Effector CD8-positive, alpha-beta T cell (primary cell): ENCODE data around the gene MICAL2.

Experiments
- DNase-seq: peaks from one replicate; lab custom pipeline; 2025; lab: John Stamatoyannopoulos, UW

The MICAL2 gene

DNA sequence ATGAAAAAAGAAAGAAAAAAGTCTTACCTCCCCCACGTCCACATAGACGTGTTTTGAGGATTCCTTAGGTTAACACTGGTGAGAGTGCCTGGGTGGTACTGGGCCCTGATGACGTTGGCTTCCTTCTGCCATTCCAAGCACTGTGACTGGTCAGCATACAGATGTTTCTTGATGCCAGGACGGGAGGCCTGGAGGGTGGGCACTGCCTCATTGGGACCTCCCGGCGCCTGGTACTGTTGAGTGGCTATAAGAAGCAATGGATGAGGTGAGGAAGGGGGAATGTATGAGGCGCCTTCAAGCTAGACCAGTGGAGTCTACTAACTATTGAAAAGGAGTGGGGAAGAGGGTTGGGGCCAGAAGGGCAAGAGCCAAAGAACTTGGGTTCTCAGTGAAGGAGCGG lies 45.3 kb downstream of the MICAL2 start:
- no peak for DNase-seq

DNA sequence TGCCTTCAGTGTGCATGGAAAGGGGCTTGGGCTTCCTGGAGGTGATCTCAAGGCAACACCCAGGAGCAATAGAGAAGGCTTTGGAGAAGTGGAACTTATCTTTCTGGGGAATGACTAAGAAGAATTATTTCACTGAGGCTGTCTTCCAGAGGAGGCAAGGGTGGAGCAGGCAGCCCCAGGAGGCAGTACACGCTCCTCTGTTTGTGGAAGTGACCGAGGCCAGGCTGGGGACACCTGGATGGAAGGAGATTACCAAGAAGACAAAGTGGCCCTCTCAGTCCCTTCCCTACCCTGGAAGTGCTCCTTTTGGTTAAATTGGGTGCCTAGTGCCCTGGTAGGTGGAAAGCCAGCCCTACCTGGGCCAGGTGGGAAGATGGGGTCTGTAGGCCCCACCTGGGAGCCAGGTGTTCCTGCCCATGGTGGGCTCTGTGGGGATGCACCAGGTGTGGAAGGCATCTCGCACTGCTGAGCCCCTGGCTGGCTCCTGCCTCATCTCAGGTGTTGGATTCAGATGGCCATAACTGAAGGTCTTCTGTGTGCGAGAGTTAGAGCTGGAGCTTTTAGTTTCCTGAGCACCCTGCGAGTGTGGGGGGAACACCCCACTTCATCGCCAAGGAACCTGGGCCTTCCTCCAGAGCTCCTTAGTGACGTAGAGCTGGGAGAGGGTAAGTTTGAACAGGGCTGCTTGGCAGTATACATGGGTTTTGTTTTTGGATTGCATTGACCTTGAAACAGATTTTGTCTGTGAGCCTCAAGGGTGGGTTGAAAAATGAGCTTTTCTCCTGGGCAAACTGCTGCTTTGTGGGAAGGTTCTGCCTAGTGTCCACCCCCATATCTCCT lies 46.1 kb downstream of the MICAL2 start:
- DNase-seq = no peak

DNA sequence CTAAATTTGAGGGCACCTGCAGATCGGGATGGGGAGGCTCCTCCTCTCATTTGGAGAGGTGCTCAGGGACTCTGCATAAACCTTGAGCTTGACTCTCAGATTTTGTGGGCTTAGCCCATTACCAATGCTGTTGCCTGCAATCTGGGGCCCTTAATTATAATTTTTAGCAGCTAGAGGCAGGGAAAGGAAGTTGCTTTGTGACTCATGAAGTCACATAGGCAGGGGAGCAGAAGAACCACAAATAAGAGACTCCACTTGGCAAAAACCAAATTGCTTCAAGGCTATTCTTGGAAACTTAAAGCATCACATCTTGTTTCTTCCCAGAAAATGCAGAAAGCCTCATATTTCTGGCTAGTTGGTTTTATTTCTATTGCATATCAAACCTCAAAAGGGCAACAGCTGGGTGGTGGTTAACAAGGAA lies 46.9 kb downstream of the MICAL2 start:
- DNase-seq = no peak

DNA sequence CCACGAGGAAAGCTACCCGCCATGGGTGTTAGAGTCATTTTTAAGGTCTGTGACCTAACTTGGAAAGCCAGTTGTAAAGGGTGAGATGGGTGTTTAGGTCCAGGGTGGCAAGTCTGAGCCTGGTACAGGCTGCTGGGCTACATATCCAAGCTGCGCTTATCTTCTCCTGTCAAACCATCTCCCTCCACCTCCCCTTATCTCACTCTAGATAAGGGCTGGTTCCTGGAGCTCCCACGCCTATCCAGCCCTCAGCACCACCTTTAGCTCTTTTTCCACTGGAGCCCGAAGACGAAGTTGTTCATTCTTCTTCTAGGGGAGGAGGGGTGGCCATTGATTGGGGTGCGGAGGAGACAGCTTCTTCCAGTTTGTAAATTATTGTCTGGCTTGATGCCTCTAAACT lies 48.5 kb downstream of the MICAL2 start:
- no peak for DNase-seq

DNA sequence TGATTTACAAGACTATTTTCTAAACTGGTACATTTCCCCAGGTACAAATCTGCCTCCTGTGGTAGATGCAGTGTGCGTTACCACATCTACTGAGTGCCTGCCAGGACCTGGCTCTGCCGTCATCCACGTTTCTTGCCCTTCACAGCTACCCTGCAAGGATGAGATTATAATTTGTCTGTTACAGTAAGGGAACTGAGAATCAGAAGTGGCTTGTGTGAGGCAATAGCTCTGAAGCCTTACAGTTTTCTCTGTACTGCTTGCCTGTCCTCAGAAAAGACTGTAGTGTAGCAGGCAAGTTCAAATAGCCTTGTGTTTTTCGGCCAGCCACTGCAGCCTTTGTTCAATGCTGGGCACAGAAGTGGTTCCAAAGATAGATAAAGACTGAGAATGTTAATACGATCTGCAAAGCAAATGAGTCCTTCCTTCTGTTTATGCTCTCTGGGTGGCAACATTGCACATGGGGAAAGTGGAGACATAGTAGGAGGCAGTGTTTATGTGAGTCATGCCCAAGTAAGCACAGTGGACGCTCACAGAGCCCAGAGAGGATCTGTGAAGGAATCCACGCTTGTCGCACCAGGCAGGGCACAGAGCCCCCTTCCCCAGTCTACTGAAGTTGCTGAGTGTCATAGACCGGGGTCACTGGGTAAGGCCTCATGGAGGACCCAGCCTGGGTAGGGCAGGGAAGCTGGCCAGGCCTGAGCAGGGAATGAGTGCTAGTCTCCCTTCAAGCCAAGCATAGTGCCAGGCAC lies 49.1 kb downstream of the MICAL2 start:
- no peak for DNase-seq

DNA sequence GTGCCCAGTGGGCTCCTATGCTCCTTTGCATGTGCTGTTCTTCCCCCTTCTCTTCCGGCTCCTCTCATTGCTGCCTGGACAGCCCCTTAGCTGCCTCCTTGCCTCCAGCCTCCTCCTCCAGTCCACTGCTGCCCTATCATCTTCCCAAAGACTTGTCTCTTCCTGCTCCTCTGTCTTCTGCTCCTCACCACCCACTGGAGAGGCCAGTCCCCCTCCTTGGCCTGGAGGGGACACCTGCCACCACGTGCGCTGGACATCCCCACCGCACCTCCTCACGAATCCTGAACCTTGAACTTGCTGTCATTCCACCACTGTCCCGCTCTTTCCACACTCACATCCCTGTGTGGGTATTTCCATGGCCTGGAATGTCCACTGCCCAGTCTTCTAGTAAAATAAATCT lies 49.8 kb downstream of the MICAL2 start:
- no peak for DNase-seq

DNA sequence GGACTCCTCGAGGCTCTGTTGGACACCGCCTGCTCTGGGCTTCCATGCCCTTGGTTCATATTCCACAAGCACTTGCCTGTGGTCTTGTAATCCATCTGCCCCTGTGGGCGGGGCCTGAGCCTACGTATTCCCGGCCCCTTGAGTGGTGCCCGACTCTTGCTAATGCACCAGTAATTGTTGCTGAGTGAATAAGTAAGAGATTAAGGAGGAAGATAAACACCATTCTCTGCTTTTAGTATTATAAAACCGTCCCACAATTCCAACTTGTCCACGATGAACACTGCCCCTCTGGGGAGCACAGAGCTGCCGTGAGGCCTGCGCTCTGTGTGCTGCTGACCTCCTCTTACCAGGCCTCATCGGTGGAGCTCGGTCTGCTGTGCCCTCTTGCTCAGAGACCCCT lies 50.3 kb downstream of the MICAL2 start:
- DNase-seq = no peak

DNA sequence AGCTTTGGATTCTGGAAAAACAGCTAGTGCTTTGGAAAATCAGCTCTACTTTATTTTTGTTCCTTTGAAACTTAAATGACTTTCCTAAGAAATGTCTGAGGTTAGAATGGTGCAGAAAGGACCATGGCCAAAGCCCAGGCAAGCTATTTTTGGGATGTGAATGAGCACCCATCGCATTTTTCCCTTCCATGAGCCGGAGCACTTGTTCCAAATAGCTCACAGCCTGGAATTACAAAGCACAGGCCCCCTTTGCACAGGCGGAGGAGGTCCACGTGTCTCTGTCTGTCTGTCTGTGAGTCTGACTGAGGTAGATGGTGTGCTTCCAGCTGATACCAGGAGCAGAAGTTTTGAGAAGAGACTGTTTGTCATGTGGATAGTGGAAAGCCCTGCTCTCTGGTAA lies 50.7 kb downstream of the MICAL2 start:
- no peak for DNase-seq

DNA sequence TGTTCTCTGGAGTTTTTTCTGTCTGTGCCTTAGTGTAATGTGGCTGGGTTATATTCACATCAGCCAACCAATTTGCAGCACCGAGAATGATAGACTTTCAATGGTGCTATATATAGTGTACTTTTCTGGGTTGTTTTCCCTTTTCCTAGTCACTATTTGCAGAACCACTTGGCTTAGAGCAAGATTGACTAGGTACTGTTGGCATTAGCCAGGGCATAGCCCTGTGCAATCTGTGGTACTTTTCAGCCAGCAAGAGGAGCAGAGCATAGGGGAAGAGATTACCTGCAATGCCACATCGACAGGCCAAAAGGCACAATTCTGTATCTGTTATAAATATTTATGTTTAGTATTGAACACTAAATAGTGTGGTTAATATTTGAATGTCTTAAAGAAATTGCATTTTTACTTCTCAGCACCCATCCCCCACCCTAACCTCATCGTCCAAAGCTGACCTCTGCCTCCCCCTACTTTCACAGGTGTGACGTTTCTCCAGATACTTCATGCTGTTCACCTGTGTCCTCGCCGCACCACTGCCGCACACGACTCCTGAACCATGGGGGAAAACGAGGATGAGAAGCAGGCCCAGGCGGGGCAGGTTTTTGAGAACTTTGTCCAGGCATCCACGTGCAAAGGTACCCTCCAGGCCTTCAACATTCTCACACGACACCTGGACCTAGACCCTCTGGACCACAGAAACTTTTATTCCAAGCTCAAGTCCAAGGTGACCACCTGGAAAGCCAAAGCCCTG lies 51.4 kb downstream of the MICAL2 start:
- no peak for DNase-seq

DNA sequence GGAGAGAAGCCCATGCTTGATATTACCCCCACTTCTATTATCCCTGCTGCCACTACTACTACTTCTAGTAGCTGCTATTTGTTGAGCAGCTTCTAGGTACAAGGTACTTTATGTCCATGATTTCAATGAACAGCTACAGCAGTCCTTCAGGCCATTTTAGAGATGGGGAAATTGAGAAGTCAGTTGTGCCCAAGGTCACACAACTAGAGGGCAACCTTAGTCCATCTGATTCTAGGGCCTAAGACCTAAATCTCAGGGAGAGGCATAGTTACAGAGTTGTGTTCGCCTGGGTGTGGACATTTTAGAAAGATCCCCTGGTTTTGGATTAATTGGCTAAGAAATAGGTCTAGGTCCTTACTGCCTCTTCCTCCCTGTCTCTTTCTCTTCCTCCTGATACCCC lies 52.3 kb downstream of the MICAL2 start:
- DNase-seq = no peak

DNA sequence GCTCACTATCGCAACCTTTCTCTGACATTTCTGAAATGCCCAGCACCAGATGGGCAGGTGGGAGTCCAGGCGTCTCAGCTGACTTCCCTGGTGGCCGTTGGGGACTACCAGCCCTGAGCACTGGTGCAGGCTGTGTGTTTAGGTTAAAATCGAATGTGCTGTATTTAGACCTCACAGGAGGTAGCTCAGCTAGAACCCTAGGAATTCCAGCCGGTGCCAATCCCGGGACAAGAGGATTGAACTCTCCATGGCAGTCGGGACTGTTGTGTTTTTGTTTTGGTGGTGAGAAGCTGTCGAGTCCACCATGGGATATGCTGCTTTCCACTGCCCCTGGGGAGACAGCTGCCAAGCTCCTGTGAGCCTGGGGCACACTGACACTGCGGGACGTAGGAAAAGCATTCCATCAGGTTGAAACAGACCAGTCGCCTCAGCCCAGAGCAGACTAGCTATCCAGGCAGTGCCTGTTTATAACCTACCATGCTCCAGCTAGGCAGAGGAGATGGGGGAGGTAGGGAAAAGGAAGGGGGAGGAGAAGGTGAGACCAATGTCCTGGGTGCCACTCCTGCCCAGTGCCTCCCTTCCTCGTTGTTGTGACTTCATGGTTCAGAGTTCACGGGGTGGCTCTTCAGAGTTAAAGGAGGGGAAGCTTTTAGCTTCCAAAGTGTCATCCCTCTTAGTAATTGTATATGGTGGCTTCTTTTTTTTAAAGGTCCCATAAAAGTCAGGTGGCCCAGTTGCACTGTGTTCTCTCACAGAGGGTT lies 53.0 kb downstream of the MICAL2 start:
- DNase-seq = no peak

DNA sequence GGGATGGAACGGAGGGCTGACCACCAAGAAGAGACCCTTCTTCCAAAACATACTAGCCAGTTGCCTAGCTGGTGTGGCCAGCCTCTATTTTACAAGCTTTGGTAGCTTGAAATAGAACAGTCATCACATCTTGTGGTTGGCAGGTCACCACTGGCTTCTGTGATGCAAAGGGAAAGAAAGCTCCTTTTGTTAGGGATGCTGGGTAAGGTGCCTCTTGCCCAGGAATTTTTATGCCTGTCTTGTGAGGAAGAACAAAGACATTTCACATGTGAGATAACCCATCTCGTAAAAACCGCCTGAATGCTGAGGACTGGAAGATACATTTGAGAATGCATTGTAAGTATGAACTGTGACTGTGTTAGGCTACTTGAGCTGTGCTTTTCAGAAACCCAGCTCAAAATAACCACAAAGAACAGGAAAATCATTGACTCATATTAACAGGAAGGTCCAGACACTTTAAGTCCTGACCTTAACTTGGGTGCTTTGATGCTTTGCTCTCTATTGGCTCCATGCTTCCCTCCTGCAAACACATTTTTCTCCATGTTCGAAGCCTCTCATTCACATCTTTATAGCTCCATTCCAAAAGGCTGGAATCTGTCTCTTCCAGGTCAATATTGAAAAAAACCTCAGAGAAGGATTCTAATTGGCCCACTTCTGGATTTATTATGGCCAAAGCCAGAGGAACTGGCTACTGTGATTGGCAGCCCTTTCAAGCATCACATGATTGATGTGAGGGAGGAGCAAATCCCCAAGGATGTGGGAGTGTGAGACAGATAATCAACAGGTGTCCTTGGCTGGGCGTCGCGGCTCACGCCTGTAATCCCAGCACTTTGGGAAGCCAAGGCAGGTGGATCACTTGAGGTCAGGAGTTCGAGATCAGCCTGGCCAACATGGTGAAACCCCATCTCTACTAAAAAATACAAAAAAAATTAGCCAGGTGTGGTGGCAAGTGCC lies 53.9 kb downstream of the MICAL2 start:
- DNase-seq = no peak

DNA sequence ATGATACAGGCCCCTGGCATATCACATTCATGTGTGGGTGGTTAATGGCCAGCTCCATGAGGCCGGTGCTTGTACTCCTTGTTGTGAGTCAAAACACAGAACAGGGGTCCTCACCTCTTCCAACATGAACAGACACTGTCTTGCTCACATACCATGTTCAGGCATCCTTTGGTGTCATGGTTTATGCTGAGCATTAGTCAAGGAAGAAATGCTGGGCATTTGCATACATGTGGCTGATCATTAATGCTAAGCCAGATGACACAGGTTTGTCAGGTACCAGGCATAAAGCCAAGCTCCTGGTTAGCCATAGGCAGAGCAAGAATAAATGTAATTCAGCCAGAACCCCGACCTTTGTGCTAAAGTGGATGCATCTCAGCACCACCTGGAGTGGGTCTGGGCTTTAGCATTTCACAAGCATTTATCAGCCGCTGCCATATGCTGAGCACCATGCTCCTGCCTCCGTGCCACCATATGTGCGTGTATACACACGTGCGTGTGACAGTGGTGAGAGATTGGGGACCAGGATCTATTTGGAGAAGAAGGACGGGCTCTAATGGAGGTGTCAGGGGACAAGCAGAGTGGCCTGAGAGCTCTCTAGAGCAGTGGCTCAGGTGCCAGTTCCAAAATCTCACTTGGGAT lies 55.0 kb downstream of the MICAL2 start:
- DNase-seq = no peak

DNA sequence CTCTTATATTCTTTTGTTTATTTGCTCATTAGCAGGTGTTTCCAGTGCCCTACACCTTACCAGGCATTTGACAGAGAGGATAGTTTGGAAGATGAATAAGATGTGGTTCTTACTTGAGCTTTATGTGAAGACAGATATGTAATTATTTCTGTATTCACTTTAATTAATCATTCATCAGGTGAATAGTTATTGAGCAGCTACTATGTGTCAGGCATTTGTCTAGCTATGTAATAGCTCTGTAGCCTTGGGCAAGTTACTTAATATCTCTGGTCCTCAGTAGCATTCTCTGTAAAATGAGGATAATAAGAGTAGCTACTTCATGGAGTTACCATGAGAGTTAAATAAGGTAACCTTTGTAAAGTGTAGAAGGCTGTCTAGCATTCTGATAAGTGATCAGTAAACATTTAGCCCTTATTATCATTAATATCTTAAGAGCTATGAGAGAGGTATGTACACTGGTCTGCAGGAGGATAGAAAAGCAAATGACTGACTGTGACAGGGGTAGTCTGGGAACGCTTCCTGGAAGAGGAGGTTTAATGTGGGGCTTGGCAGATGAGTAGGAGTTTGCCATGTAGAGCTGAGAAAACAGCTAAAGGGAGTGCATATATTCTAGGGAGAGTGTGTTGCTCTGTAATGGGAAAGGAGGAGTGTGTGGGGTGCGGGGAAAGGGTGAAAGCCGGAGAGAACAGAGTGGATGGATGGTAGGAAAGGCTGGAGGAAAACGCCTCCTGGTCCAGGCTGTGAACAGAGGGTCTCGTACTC lies 56.1 kb downstream of the MICAL2 start:
- DNase-seq = no peak

DNA sequence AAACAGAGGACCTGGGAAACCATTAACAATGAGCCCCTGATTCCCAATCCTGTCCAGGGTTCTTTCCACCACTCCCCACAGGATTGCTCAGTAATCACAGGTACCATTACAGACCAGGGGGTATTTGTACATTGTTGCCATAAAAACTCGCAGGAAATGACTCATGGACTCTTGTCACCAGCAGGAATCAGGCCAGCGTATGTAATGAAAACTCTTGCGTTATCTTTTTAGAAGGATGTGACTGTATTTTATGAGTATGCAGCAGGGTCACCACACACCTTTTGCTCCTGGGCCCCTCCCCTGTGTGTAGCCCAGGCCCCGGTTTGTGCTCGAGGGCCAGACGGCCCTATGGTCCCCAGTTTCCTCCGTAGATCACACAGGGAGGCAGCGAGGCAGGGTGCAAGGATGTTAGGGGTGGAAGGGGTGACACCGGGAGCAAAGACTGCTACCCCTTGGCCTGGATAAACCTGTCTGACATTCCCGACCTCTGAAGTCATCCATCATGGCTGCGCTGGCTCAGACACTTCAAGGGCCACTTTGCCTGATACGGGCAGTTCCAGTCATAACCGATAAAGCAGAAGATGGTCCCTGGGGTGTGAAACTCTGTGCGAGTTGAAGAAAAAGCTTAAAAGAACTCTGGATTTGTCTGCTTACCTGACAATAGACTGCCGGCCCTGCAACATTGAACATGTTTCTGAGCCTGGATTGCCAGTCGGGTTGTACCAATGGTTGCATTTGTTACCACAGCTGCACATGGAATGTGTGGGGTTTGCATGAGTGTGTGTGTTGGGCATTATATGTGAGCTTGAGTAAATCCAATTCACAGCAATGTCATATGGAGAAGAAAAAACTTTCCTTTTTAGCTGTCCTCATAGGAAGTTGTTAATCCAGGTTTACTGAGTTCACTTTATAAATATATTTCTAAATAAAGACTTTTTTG lies 56.9 kb downstream of the MICAL2 start:
- DNase-seq = no peak

DNA sequence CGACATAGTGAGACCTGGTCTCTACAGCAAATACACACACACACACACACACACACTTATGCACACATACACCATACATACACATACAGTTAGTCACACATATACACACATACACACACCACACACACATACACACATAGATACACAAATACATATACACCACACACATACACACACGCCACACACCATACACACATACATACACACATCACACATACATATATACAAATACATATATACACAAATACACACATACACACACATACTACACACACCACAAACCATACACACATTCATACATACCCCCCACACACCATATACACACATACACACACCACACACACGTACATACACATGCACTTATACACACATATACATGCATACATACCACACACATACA lies 57.7 kb downstream of the MICAL2 start:
- no peak for DNase-seq

DNA sequence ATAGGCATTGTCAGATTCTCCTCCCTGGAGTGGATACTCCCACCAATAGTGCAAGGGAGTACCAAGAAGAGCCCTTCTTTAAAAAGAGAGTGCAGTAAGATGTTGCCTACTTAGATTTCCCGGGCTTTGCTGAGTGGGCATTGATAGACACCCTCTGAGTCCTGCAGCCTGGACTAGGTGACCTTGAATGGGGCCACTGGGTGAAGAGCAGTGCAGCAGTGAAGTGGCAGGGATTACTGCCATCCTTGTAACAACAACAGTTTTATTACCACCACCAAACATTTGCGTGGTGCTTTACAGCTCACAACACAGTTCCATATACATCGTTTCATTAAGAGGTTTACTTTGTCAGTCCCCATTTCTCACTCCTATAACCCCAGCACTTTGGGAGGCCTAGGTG lies 59.4 kb downstream of the MICAL2 start:
- DNase-seq = no peak

DNA sequence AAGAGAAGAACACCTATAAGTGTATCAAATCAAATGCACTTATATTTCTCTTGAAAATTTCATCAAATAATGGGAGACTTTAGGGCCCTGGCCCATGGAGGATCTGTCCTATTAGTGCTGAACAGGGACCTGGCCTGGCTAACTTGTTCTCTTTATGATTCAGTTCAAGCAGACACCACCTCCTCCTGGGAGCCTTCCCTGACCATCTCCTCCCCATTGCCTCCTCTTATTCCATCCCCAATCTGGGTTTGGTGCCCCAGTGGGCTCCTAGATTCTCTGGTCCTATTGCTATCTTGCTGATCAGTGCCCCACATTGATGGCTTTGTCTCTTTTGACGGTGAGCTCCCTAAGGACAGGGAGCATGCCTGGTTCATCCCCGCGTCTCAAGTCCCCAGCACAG lies 60.1 kb downstream of the MICAL2 start:
- DNase-seq = no peak
